GM12875 (cell line): Measurements from ENCODE around the gene RPS4Y1.

Source experiments
- H3K4me3 ChIP-seq: one replicate; pipeline ENCODE4 v1.5.1; 2011; ENCODE audit warnings: low read depth, low read length, control low read depth
- CTCF ChIP-seq: IDR thresholded peaks from 2 replicates; pipeline ENCODE4 v1.5.1; 2011; ENCODE audit warnings: low read depth, mild to moderate bottlenecking, control low read depth, inconsistent platforms, low read length, moderate library complexity, borderline replicate concordance; ENCODE audit not compliant: insufficient read depth

The RPS4Y1 gene

GRCh38 chrY:2837078-2837477 lies 4.3 kb upstream of the RPS4Y1 start:
- no peak overlapping the region for H3K4me3 ChIP-seq
- no peak for TF ChIP-seq CTCF

GRCh38 chrY:2837932-2838331 lies 3.5 kb upstream of the RPS4Y1 start:
- TF ChIP-seq CTCF: no peak
- H3K4me3 ChIP-seq: no peak overlapping the region

GRCh38 chrY:2846791-2847190 lies 5.4 kb downstream of the RPS4Y1 start:
- no peak for TF ChIP-seq CTCF
- no peak overlapping the region for H3K4me3 ChIP-seq

GRCh38 chrY:2848384-2848783 lies 7.0 kb downstream of the RPS4Y1 start:
- no peak for TF ChIP-seq CTCF
- H3K4me3 ChIP-seq: no peak overlapping the region

- no peak overlapping the region for H3K4me3 ChIP-seq
- TF ChIP-seq CTCF: no peak
These were observed 8.0 kb downstream of the RPS4Y1 start for GRCh38 chrY:2849368-2849767.

GRCh38 chrY:2854145-2854774 lies 12.9 kb downstream of the RPS4Y1 start:
- TF ChIP-seq CTCF: no peak
- no peak overlapping the region for H3K4me3 ChIP-seq

- no peak overlapping the region for H3K4me3 ChIP-seq
- TF ChIP-seq CTCF: no peak
These were observed 15.7 kb downstream of the RPS4Y1 start for GRCh38 chrY:2857068-2857467.
